DMS79 treated with DMSO at 0.1 percent for 48 hours (cell line): ENCODE results near the gene NTNG2.

Experiments
- DNase-seq: peaks from one replicate; lab custom pipeline; 2025; lab: John Stamatoyannopoulos, UW

NTNG2 gene

DNA sequence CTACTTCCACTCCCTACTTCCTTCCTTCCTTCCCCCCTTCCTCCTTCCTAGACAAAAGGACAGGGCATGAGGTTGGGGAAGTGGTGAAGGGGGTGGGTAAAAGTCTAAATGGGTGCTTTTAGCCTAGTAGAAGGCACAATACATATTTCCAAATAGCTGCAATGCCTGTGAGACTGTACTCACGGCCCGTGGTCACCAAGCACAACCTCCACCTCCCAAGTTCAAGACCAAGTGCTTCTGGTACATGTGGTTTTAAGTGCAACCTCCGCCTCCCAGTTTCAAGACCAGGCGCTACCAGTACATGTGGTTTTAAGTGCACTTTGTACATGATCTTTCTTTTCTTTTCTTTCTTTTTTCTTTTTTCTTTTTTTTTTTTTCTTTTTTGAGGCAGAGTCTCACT, 14.5 kb upstream of the NTNG2 start:
- DNase-seq = no peak

- DNase-seq = no peak
Observed at GRCh38 chr9:132147839-132148238, 14.0 kb upstream of the NTNG2 start.

- peak; percentile 45 for DNase-seq
Observed at GRCh38 chr9:132150256-132150655, 11.6 kb upstream of the NTNG2 start.

GRCh38 chr9:132151118-132151517, 10.7 kb upstream of the NTNG2 start:
- no peak for DNase-seq

- no peak for DNase-seq
Observed at GRCh38 chr9:132152231-132152630, 9.6 kb upstream of the NTNG2 start.

DNA sequence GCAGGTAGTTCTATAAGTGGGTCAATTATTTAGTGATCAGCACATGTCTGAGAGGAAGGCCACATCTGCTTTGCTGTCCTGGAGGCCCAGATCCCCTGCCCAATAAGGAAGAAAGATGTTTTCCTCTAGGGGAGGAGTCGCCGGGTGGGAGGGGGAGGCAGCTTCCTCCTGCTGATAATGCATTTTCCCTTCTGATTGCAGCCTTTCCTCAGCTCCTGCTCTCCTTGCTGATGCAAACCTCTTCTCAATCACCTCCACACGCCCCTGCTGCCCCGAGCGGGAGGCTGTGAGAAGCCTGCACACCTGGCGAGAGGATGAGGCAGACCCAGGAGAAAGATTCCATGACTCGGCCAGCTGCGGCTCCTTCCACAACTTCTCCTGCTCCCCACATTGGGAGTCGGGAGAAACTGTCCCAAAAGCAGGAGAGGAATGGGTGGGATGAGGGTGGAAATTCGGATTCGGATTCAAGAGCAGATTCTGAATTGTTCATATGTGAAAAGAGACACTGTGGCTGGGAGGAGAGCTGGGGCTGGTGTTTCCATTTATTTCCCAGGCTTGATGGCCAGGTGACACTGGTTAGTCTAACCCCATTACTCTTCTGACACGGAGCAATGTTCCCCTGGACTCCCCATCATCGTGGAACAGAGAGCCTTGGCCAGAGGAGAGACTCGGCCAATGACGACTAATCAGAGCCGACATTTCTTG, 6.8 kb upstream of the NTNG2 start:
- no peak for DNase-seq

DNA sequence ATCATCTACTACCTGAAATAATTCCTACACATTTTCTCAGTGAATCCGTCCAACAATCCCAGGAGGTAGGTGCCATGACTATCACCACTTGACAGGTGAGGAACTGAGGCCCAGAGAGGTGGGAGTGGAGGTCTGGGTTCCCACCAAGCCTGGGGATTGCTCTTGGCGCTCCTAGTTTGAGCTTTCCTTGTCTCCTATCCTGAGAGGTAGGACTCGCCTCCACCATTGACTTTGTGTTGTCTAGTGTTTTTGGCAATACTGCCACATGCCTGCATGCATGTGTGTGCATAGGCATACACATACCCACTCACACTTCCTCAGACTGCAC, 6.3 kb upstream of the NTNG2 start:
- no peak for DNase-seq

DNA sequence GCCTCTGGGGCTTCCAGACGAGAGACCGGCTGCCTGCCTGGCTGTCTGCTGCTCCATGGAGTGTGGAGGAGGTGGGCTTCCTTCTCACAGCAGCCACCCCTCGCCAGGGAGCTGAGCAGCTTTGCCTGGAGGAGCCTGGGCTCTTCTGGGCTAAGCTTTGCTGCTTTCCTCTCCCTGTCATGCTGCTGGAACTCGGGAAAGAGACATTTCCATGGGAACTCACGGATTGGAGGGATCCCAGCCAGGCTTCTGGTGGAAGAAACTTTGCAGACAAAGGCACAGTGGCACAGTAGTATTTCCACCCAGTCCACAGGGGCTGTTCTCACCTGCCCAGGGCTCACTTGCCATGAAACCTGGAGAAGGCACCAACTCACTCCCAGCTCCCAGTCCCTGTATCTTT, 5.6 kb upstream of the NTNG2 start:
- DNase-seq = no peak

DNA sequence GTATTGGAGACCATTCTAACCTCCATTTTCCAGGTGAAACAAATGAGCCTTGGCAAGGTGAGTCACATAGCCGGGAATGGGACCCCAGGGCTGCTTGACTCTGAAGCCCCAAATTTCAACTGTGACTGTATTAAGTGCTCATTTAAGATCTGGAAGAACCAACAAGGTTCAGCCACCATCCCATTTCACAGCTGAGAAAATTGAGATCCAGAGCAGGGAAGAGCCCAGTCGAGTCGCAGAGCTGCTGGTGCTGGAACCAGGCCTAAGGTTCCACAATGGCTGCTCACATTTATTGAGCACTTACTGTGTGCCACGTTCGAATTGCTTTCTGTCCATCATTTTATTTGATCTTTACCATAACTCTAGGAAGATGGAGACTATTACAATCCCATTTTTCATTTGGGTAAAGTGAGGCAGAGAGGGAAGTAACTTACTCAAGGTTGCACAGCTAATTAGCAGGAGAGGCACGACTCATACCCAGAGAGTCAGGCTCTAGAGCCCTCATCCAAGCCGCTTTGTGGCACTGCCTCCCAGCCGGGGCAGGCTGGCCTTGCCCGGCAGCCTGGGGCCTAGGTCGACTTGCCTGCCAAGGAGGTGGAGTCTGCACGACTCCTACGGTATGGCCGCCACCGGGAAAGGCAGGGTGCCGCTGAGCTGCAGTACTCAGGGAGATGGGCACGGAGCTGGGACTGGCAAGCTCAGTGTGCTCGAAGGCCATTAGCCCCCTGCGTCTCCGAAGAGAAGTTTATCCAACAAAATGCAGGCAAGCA, 4.3 kb upstream of the NTNG2 start:
- no peak for DNase-seq

DNA sequence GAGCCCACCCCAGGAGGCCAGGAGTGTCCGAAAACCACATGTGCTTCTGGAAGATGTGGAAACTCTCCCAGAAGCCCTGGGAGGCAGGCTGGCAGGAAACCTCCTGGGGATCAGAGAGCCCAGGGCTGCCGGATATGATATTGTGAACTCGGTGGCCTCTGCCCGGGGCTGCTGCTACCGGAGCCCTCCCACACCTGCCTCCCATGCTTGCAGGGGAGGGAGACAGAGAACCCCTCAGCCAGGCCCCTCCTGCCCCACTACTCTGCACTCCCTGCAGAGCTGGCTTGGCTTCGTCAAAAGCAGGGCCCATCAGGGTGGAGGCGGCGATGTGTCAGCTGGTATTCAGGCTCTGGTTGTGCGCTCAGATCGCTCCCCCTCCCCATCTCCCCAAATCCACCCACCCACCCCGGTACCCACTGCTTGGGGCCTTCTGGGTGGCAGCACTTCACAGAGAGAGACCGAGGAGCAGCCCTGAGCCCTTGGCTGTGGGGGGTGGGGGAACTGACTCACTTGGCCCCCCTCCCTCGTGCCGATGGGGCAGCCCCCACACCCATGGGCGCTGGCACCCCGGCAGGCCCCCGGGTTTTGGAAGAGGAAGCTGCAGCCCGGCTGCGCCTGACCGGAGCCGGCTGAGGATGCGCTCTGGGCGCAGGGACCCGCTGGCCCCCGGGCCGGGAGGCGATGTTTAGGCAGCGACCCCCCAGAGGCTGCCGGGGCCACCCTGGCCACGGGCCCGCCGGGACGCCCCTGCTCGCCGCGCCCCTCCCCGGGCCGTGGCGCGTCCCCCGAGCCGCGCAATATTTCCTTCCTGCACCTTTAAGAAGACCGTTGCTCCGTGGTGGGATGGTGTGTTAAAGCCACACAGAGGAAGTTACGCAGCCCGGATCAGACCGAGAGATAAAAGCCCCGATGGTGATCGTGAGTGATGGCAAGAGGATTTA, 786 bp upstream of the NTNG2 start:
- peak; percentile 20 for DNase-seq

DNA sequence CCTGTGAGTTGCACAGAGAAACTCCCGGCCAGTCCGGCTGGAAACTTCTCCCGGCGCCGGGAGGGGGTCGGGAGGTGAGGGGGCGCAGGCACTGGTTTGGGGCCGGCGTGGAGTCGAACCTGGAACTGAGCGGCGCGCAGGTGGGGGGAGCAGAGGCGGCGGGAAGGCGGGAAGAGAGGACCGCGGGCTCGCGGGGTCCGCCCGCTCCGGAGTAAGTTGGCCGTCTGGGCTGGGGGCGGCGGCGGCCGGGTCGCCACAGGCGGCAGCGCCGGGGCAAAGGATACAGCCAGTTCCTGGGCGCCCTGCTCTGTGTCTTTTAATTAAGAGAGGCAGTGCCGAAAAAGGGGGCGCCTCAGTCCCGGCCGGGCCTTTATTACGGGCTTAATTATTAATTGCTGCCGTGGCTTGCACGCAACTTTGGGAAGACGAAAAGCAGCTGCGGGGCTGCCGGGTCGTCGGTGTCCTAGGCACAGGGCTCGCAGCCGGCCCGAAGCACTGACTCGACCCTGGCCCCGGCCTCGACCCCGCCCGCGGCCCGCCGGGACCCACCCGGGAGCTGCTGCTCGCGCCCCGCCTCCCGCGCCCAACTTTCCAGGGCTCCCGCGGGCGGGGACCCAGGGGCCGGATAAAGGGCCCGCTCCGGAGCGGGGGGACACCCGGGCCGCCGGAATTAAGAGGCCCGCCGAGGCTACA, 1.1 kb downstream of the NTNG2 start:
- no peak for DNase-seq

DNA sequence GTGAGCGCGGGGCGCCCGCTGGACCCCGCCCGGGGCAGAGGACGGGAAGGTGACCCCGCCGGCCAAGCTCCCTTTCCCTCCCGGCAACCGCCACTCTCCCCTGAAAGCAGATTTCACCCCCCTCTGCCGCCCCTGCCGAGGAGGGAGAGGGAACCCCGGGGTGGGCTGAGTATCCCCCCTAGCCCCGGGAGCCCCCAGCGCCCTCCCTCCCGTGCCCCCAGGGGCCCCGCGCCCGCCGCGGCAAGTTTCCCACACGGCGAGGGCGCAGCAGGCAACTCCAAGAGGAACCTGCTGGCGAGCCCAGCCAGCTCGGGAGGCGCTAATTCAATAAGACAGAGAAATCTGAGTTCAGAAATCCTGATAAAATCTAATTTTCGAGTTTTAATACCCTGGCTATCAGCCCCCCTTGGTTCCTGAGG, 1.6 kb downstream of the NTNG2 start:
- no peak for DNase-seq

DNA sequence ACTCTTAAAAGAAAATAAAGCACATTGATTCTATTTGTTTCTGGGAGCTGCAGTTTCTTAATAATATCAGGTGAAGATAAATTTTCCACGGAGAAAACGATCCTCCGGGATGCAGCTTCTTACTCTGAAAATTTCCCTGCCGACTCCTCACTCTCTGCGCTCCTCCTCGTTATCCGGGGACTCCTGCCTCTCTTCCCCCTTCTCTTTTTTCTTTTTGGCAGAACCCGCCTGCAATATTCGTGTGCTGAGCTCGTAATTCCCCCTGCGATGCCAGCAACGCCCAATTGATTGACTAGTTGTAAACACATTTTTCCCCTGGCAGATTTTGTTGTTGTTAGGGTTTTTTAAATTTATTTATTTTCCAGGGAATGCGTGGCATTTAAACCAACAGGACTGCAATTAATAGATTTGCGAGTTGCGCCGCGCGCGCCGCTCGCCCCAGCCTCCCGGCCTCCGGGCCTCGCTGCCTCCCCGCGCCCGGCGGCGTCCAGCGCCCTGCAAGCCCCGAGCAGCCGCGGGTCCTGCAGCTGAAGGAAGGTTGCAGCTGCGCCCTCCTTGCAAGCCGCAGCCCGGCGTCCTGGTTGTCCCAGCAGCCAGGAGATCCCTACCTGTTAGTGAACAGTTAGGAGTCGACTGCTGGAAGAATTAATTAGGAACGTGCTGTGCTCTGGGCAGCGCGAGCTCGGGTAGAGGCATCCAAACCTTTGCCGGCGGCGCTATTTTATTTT, 2.2 kb downstream of the NTNG2 start:
- DNase-seq = no peak

DNA sequence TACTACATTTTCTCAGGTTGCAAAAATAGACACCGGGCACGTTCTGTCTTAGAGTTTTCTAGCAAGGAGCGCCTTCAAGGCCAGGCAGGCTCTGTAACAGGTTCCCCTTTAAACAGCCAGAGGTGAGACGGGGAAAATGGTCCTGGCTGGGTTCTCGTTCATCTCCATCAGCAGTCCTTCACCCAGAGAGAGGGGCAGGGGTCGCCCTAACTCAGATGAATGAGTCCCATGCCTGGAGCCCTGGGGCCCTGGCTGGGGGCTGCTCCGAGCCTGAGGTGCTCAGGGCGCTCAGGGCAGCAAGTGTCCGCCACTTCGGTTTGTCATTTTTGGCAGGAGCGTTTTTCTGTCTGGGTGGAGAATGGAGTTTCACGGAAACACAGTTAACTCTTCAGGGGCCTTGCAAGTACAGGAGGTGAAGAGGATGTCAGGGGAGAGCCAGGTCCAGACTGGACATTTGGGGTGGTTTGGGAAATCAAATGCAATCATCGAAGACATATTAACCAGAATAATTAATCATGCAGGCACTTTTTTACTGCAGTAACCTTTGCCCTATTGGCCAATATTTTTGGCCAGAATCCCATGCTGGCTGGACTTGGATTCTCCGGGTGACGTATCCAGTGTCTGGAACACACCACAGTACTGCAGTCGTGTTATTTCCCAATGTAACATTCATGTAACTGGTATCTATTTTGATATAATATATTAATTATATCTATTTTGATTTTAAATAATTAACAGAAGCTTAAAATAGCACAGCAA, 2.9 kb downstream of the NTNG2 start:
- no peak for DNase-seq

- no peak for DNase-seq
Observed at GRCh38 chr9:132166599-132166998, 4.7 kb downstream of the NTNG2 start.

- no peak for DNase-seq
Observed at GRCh38 chr9:132167192-132167591, 5.3 kb downstream of the NTNG2 start.

- DNase-seq = no peak
Observed at GRCh38 chr9:132168347-132168746, 6.5 kb downstream of the NTNG2 start.

DNA sequence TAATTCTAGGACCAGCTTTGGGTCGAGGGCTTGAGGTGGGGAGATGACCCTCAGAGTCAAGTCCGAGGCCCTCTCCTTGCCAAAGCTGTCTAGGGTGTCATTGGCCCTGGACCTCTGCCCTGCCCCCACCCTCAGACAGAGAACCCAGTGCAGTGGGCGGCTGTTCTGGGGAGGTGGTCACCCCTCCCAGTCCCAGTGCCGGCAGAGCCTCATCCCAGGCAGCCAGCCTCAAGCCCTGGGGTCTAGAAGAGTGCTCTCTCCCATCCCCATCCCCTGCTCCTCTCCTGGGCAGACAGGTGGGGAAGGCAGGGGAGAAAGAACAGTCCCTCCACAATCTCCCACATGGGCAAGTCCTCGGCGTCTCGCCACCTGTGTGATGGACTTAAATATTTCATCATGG, 7.0 kb downstream of the NTNG2 start:
- DNase-seq = no peak

- DNase-seq = peak; percentile 56
Observed at GRCh38 chr9:132169672-132170392, 8.0 kb downstream of the NTNG2 start.

- no peak for DNase-seq
Observed at GRCh38 chr9:132171702-132172101, 9.8 kb downstream of the NTNG2 start.
